Measurements from ENCODE around the gene PCDH9.

DNA sequence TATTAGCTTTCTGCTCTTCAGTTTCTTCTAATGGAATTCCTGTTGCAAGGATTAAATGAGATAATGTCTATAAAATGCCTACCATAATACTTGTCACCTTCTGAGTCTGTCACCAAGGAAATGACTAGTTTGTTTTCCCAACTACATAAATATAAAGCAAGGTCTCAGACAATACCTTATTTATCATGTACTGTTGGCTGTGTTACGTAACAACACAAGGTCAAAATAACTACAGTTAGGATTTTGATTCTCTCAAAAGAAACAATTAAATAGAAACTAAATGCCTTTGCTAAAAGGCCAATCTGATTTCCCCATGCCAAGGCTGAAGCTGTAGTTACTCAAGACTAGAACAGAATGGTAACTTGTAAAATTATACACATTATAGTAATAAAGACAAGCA lies 134.5 kb downstream of the PCDH9 start:
- TF ChIP-seq TAF1 (IDR thresholded peaks at IDR 0.05; ENCODE audit: borderline replicate concordance, insufficient read depth, low read length), result no peak
- TF ChIP-seq POLR2AphosphoS5 (IDR thresholded peaks at IDR 0.05; ENCODE audit: low read depth, low read length), result no peak
